ENCODE results near the gene CNTN1.

- TF ChIP-seq PKNOX1 (IDR thresholded peaks at IDR 0.05) (no peak), SP1 (IDR thresholded peaks at IDR 0.05) (no peak), SUZ12 (IDR thresholded peaks at IDR 0.05) (no peak), ZNF384 (IDR thresholded peaks at IDR 0.05) (no peak), BHLHE40 (IDR thresholded peaks at IDR 0.05; ENCODE audit: borderline replicate concordance) (no peak), TARDBP (IDR thresholded peaks at IDR 0.05) (no peak), NFRKB (IDR thresholded peaks at IDR 0.05) (no peak), ELF4 (IDR thresholded peaks at IDR 0.05) (no peak), ARNT (IDR thresholded peaks at IDR 0.05) (no peak), FOXA1 (IDR thresholded peaks at IDR 0.05) (no peak), HDGF (IDR thresholded peaks at IDR 0.05; ENCODE audit: borderline replicate concordance) (no peak)
These were observed 271.5 kb downstream of the CNTN1 start for GRCh38 chr12:40963751-40964150.

Data from HEK293T (cell line).